ENCODE measurements around the gene MAN1C1.

DNA sequence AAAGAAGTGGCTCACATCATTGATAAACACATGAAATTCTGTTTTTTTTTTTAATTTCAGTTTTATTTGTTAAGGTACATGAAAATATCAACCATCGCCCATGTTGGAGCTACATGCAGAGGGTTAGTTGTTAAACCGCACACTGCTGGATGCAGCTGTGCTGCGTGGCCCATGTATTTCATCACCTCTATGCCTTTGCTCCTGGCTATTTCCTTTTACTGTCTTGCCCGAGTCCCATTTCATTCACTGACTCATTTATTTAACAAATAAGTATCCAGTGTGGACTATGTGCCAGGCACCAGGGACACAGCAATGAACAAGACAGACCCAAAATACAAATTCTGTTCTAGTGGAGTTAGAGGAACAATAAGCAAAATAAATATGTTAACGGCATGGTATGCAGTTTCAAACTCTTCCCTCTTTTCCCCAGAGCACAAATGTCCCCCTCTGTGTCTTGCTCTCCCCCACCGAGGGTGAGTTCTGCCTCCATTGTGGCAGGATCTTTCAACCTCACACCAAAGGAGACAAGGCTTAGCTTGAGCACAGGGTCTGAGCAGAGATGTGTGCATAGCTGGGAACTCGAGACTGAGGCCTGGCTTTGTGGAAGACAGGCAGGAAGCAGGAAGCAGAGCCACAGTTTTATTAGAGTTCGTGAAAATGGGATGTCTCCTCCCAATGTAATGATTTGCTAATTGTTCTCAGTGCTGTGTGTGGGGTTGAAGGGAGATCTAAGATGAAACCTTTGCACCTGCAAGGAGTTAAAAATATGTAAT lies 44.6 kb downstream of the MAN1C1 start:
- no peak for TF ChIP-seq CTCF (IDR thresholded peaks at IDR 0.05; ENCODE audit: extremely low read depth in 1 of 2, insufficient read depth in 1 of 2, low read depth in 1 of 2, low read length in 2 of 2)
- no peak for TF ChIP-seq EZH2 (IDR thresholded peaks at IDR 0.05; ENCODE audit: borderline replicate concordance, low read depth, low read length, severe bottlenecking)
- TF ChIP-seq POLR2A (IDR thresholded peaks at IDR 0.05; ENCODE audit: low read depth, low read length) = no peak
- no peak for TF ChIP-seq GATA2 (IDR thresholded peaks at IDR 0.05; ENCODE audit: insufficient read depth, insufficient read length, low read depth, low read length)
- no peak for TF ChIP-seq MAX (IDR thresholded peaks at IDR 0.05; ENCODE audit: insufficient read depth, insufficient read length)
- no peak for TF ChIP-seq POLR2AphosphoS5 (IDR thresholded peaks at IDR 0.05; ENCODE audit: insufficient read depth, low read depth, low read length)
- no peak for TF ChIP-seq JUN (IDR thresholded peaks at IDR 0.05; ENCODE audit: borderline replicate concordance, insufficient read depth, insufficient read length, low read depth)
- TF ChIP-seq FOS (IDR thresholded peaks at IDR 0.05; ENCODE audit: borderline replicate concordance, insufficient read depth, low read length) = no peak

Data from endothelial cell of umbilical vein (primary cell).